PC-3 (cell line): ENCODE results near the gene PDZD2. TPM values are rescaled to one million over a fixed set of nuclear protein-coding genes. Genes with fewer than 3 reads are reported as not detected.

Experiments
- ATAC-seq: fragments of 200-7000 bp; cut with Tn5 transposase; 2 replicates; pipeline ENCODE4 v1.9.1; 2020; ENCODE audit warnings: mild to moderate bottlenecking, moderate library complexity
- BruUV-seq: library from RNA; stranded (reverse); fragments of 400-500 nt; replicated peaks from 2 replicates; lab custom pipeline; 2021; lab: Mats Ljungman, UMichigan
- CTCF ChIA-PET: fragments of 300-600 bp; sonication (Branson Sonifier 250); formaldehyde crosslinking; loops from one replicate; lab custom pipeline; 2022; ENCODE audit warnings: antibody characterized with exemption; lab: Charles Lee
- POLR2A ChIA-PET: fragments of 300-600 bp; sonication (Branson Sonifier 250); formaldehyde crosslinking; loops from one replicate; lab custom pipeline; 2022; ENCODE audit warnings: antibody characterized with exemption; ENCODE audit not compliant: unreplicated experiment; lab: Charles Lee
- DNase-seq: peaks from one replicate; pipeline ENCODE4 v3.0.0-alpha.2; 2015
- H2AFZ ChIP-seq: fragments of 300-600 bp; sonication (generic); 2 replicates; pipeline ENCODE4 v1.6.0; 2016; ENCODE audit warnings: antibody characterized with exemption, low read length
- H3F3A ChIP-seq: fragments of 300-600 bp; sonication (generic); one replicate; pipeline ENCODE4 v1.6.0; 2017; ENCODE audit warnings: antibody characterized with exemption, low read length, control low read depth, mild to moderate bottlenecking; ENCODE audit not compliant: unreplicated experiment
- H3K27ac ChIP-seq: fragments of 300-600 bp; sonication (generic); 2 replicates; pipeline ENCODE4 v1.5.1; 2016; ENCODE audit warnings: mild to moderate bottlenecking, low read length
- H3K27me3 ChIP-seq: fragments of 300-600 bp; sonication (generic); 2 replicates; pipeline ENCODE4 v1.6.1; 2016; ENCODE audit warnings: low read length, mixed read lengths
- H3K36me3 ChIP-seq: fragments of 300-600 bp; sonication (generic); 2 replicates; pipeline ENCODE4 v1.6.1; 2016; ENCODE audit warnings: low read depth, mixed run types, low read length, mixed read lengths
- H3K4me1 ChIP-seq: fragments of 300-600 bp; sonication (generic); 2 replicates; pipeline ENCODE4 v1.5.1; 2016; ENCODE audit warnings: low read length; ENCODE audit not compliant: insufficient read depth
- H3K4me2 ChIP-seq: fragments of 300-600 bp; sonication (generic); 2 replicates; pipeline ENCODE4 v1.6.0; 2016; ENCODE audit warnings: low read length
- H3K4me3 ChIP-seq: fragments of 300-600 bp; sonication (generic); 2 replicates; pipeline ENCODE4 v1.5.1; 2016; ENCODE audit warnings: mild to moderate bottlenecking, low read length, mixed read lengths
- H3K79me2 ChIP-seq: fragments of 300-600 bp; sonication (generic); 2 replicates; pipeline ENCODE4 v1.6.1; 2017; ENCODE audit warnings: low read length, mixed read lengths
- H3K9ac ChIP-seq: fragments of 300-600 bp; sonication (generic); 2 replicates; pipeline ENCODE4 v1.6.0; 2016; ENCODE audit warnings: mild to moderate bottlenecking, low read length
- H3K9me2 ChIP-seq: fragments of 300-600 bp; sonication (generic); replicated peaks from 2 replicates; pipeline ENCODE4 v1.6.1; 2016; ENCODE audit warnings: mixed run types, low read length, mixed read lengths
- H3K9me3 ChIP-seq: fragments of 300-600 bp; sonication (generic); 2 replicates; pipeline ENCODE4 v1.6.1; 2016; ENCODE audit warnings: low read length, mixed read lengths
- H4K20me1 ChIP-seq: fragments of 300-600 bp; sonication (generic); 2 replicates; pipeline ENCODE4 v1.6.1; 2016; ENCODE audit warnings: low read length, mixed read lengths
- CTCF ChIP-seq: fragments of 300-600 bp; sonication (generic); conservative IDR thresholded peaks from 2 replicates; pipeline ENCODE4 v1.5.1; 2017; ENCODE audit warnings: antibody characterized with exemption, low read depth, mild to moderate bottlenecking, low read length
- EZH2 ChIP-seq: fragments of 300-600 bp; sonication (generic); IDR thresholded peaks from one replicate; pipeline ENCODE4 v1.6.1; 2017; ENCODE audit warnings: antibody characterized with exemption, mild to moderate bottlenecking, low read length; ENCODE audit not compliant: unreplicated experiment
- EZH2phosphoT487 ChIP-seq: fragments of 300-600 bp; sonication (generic); IDR thresholded peaks from 2 replicates; pipeline ENCODE4 v1.6.1; 2018; ENCODE audit warnings: mild to moderate bottlenecking, antibody characterized with exemption, low read length, borderline replicate concordance
- intact Hi-C: fragments of 100-400 bp; cut with micrococcal nuclease; formaldehyde crosslinking; loops from 2 replicates; pipeline ENCODE4 v1.9.0; 2023
- total RNA-seq: library from RNA; depleted of rRNA; stranded (reverse); fragments of >200 nt; gene quantifications from 2 replicates; pipeline ENCODE4 v1.2.3, GENCODE V29; 2014

Gene PDZD2
- total RNA-seq, 1 experiment from 2014 or later, result 2.0 TPM

- no peak for ATAC-seq
- no peaks in the 10 kb centered on the region for H3F3A ChIP-seq
- no TSS peak for BruUV-seq
- H3K9me3 ChIP-seq, result no peaks in the 10 kb centered on the region
- no peak overlapping the region for H3K27ac ChIP-seq
- ChIA-PET POLR2A (no interaction called here), CTCF (no interaction called here)
- no peaks in the 10 kb centered on the region for H3K79me2 ChIP-seq
- H4K20me1 ChIP-seq, result no peaks in the 10 kb centered on the region
- H3K4me3 ChIP-seq, result no peak overlapping the region
- H2AFZ ChIP-seq, result no peak overlapping the region
- H3K36me3 ChIP-seq, result no peaks in the 10 kb centered on the region
- no peak overlapping the region for H3K9ac ChIP-seq
- H3K4me2 ChIP-seq, result no peak overlapping the region
- intact Hi-C loops, result no loop called here
- no peak for DNase-seq
- no peaks in the 10 kb centered on the region for H3K27me3 ChIP-seq
- no peaks in the 10 kb centered on the region for H3K9me2 ChIP-seq
- no peaks in the 10 kb centered on the region for H3K4me1 ChIP-seq
- TF ChIP-seq EZH2phosphoT487, result no peak
- TF ChIP-seq CTCF, result no peak
- TF ChIP-seq EZH2, result no peak
These were observed 358.0 kb downstream of the PDZD2 start for GRCh38 chr5:31996909-31997308.

GRCh38 chr5:31999470-31999869, 360.5 kb downstream of the PDZD2 start:
- no peak overlapping the region for H2AFZ ChIP-seq
- intact Hi-C loops, result no loop called here
- no peaks in the 10 kb centered on the region for H3K27me3 ChIP-seq
- ChIA-PET CTCF (interaction anchor here (0.7 kb wide), 1 partner anchor 1296 kb away, joined by 3 read pairs; no protein-coding TSS in a partner anchor), POLR2A (no interaction called here)
- TF ChIP-seq EZH2, result no peak
- no peak for TF ChIP-seq CTCF
- TF ChIP-seq EZH2phosphoT487, result no peak
- ATAC-seq (no peak), DNase-seq (no peak)
- no peaks in the 10 kb centered on the region for H4K20me1 ChIP-seq
- no peaks in the 10 kb centered on the region for H3F3A ChIP-seq
- H3K4me2 ChIP-seq, result no peak overlapping the region
- no peaks in the 10 kb centered on the region for H3K36me3 ChIP-seq
- no peak overlapping the region for H3K27ac ChIP-seq
- no TSS peak for BruUV-seq
- H3K9me2 ChIP-seq, result no peaks in the 10 kb centered on the region
- no peak overlapping the region for H3K9ac ChIP-seq
- H3K9me3 ChIP-seq, result no peaks in the 10 kb centered on the region
- no peak overlapping the region for H3K4me3 ChIP-seq
- no peaks in the 10 kb centered on the region for H3K79me2 ChIP-seq
- no peaks in the 10 kb centered on the region for H3K4me1 ChIP-seq

GRCh38 chr5:32000731-32001130, 361.8 kb downstream of the PDZD2 start:
- intact Hi-C loops, result no loop called here
- TF ChIP-seq CTCF (no peak), EZH2phosphoT487 (no peak), EZH2 (no peak)
- Histone ChIP-seq H3K4me1 (no peaks in the 10 kb centered on the region), H4K20me1 (no peaks in the 10 kb centered on the region), H3K9me3 (no peaks in the 10 kb centered on the region), H3K9ac (no peak overlapping the region), H3F3A (no peaks in the 10 kb centered on the region), H3K79me2 (no peaks in the 10 kb centered on the region), H3K27me3 (no peaks in the 10 kb centered on the region), H3K4me3 (no peak overlapping the region), H2AFZ (no peak overlapping the region), H3K36me3 (no peaks in the 10 kb centered on the region), H3K27ac (no peak overlapping the region), H3K4me2 (no peak overlapping the region), H3K9me2 (no peaks in the 10 kb centered on the region)
- POLR2A ChIA-PET, result no interaction called here
- CTCF ChIA-PET, result no interaction called here
- DNase-seq (no peak), ATAC-seq (no peak)
- no TSS peak for BruUV-seq
